ENCODE results near the gene ADAM12. TPM values are rescaled to one million over a fixed set of nuclear protein-coding genes. Genes with fewer than 3 reads are reported as not detected.

Gene ADAM12
- total and polyA plus RNA-seq, 2 donors (not counting 1 experiment from before 2014, with no cell fraction given): 21.0 to 56.9 TPM

- no peak for TF ChIP-seq EZH2 (IDR thresholded peaks at IDR 0.05; ENCODE audit: low read length, missing control alignments)
- TF ChIP-seq CTCF (conservative IDR thresholded peaks at IDR 0.05 in 1 of 2, IDR thresholded peaks at IDR 0.05 in 1 of 2; ENCODE audit: low read depth in 1 of 2, low read length in 2 of 2): no peak
- H3K4me1 ChIP-seq (ENCODE audit: control insufficient read depth, extremely low read depth, insufficient read depth, low read length): peaks cover 7% of the 10 kb centered on the region
- H3K36me3 ChIP-seq (ENCODE audit: control insufficient read depth, insufficient read depth, low read length): no peaks in the 10 kb centered on the region
- peak; percentile 52 to 86 for DNase-seq (ENCODE audit: low read depth in 2 of 2)
- H4K20me1 ChIP-seq (ENCODE audit: control insufficient read depth, extremely low read depth, insufficient read depth, low read length): no peaks in the 10 kb centered on the region
- no peak overlapping the region for H3K4me2 ChIP-seq (ENCODE audit: extremely low read depth, insufficient read depth, low read length)
- no peak overlapping the region for H3K4me3 ChIP-seq (replicated peaks in 1 of 4; ENCODE audit: control extremely low read depth in 1 of 4, insufficient read depth in 1 of 4, low read depth in 3 of 4, low read length in 4 of 4)
- H2AFZ ChIP-seq (ENCODE audit: low read length): no peak overlapping the region
- no peaks in the 10 kb centered on the region for H3K27me3 ChIP-seq (ENCODE audit: control insufficient read depth, insufficient read depth, low read length)
- H3K9ac ChIP-seq (ENCODE audit: insufficient read depth, low read length): no peak overlapping the region
- H3K27ac ChIP-seq (ENCODE audit: insufficient read depth, low read length): no peak overlapping the region
- H3K9me3 ChIP-seq (ENCODE audit: control insufficient read depth, insufficient read depth, low read depth, low read length): no peaks in the 10 kb centered on the region
- H3K79me2 ChIP-seq (ENCODE audit: control insufficient read depth, insufficient read depth, low read length): no peaks in the 10 kb centered on the region
These were observed 172.3 kb downstream of the ADAM12 start for GRCh38 chr10:126215746-126216631.

GRCh38 chr10:126214679-126215078 is 173.6 kb downstream of the ADAM12 start:
- Histone ChIP-seq H3K9me3 (ENCODE audit: control insufficient read depth, insufficient read depth, low read depth, low read length) (no peaks in the 10 kb centered on the region), H3K9ac (ENCODE audit: insufficient read depth, low read length) (no peak overlapping the region), H3K4me3 (replicated peaks in 1 of 4; ENCODE audit: control extremely low read depth in 1 of 4, insufficient read depth in 1 of 4, low read depth in 3 of 4, low read length in 4 of 4) (no peak overlapping the region), H3K4me2 (ENCODE audit: extremely low read depth, insufficient read depth, low read length) (no peak overlapping the region), H3K4me1 (ENCODE audit: control insufficient read depth, extremely low read depth, insufficient read depth, low read length) (peaks cover 7% of the 10 kb centered on the region), H3K27ac (ENCODE audit: insufficient read depth, low read length) (no peak overlapping the region), H2AFZ (ENCODE audit: low read length) (no peak overlapping the region), H3K36me3 (ENCODE audit: control insufficient read depth, insufficient read depth, low read length) (no peaks in the 10 kb centered on the region), H3K79me2 (ENCODE audit: control insufficient read depth, insufficient read depth, low read length) (no peaks in the 10 kb centered on the region), H3K27me3 (ENCODE audit: control insufficient read depth, insufficient read depth, low read length) (no peaks in the 10 kb centered on the region), H4K20me1 (ENCODE audit: control insufficient read depth, extremely low read depth, insufficient read depth, low read length) (no peaks in the 10 kb centered on the region)
- TF ChIP-seq CTCF (conservative IDR thresholded peaks at IDR 0.05 in 1 of 2, IDR thresholded peaks at IDR 0.05 in 1 of 2; ENCODE audit: low read depth in 1 of 2, low read length in 2 of 2): no peak
- TF ChIP-seq EZH2 (IDR thresholded peaks at IDR 0.05; ENCODE audit: low read length, missing control alignments): no peak
- DNase-seq (ENCODE audit: low read depth in 2 of 2): no peak

GRCh38 chr10:126214021-126214420 is 174.3 kb downstream of the ADAM12 start:
- Histone ChIP-seq H3K79me2 (ENCODE audit: control insufficient read depth, insufficient read depth, low read length) (no peaks in the 10 kb centered on the region), H3K4me1 (ENCODE audit: control insufficient read depth, extremely low read depth, insufficient read depth, low read length) (peaks cover 7% of the 10 kb centered on the region), H3K9me3 (ENCODE audit: control insufficient read depth, insufficient read depth, low read depth, low read length) (no peaks in the 10 kb centered on the region), H3K9ac (ENCODE audit: insufficient read depth, low read length) (no peak overlapping the region), H3K4me3 (replicated peaks in 1 of 4; ENCODE audit: control extremely low read depth in 1 of 4, insufficient read depth in 1 of 4, low read depth in 3 of 4, low read length in 4 of 4) (no peak overlapping the region), H3K27me3 (ENCODE audit: control insufficient read depth, insufficient read depth, low read length) (no peaks in the 10 kb centered on the region), H3K4me2 (ENCODE audit: extremely low read depth, insufficient read depth, low read length) (no peak overlapping the region), H3K27ac (ENCODE audit: insufficient read depth, low read length) (no peak overlapping the region), H4K20me1 (ENCODE audit: control insufficient read depth, extremely low read depth, insufficient read depth, low read length) (no peaks in the 10 kb centered on the region), H3K36me3 (ENCODE audit: control insufficient read depth, insufficient read depth, low read length) (no peaks in the 10 kb centered on the region), H2AFZ (ENCODE audit: low read length) (no peak overlapping the region)
- DNase-seq (ENCODE audit: low read depth in 2 of 2): peak in 1 of 2 donors; percentile 49
- TF ChIP-seq EZH2 (IDR thresholded peaks at IDR 0.05; ENCODE audit: low read length, missing control alignments): no peak
- TF ChIP-seq CTCF (conservative IDR thresholded peaks at IDR 0.05 in 1 of 2, IDR thresholded peaks at IDR 0.05 in 1 of 2; ENCODE audit: low read depth in 1 of 2, low read length in 2 of 2): no peak

All from fibroblast of lung (primary cell).